Type B pancreatic cell (in vitro differentiated cells): ENCODE results near the gene ADAMTSL3. TPM values are rescaled to one million over a fixed set of nuclear protein-coding genes. Genes with fewer than 3 reads are reported as not detected.

Experiments used
- DNase-seq: peaks from one replicate; pipeline ENCODE4 v3.0.0; 2021; ENCODE audit warnings: mixed read lengths; ENCODE audit not compliant: unreplicated experiment; ENCODE audit errors: extremely low spot score
- H3K27ac Mint-ChIP-seq: 2 replicates; pipeline ENCODE4 v1.8.0; 2021; ENCODE audit warnings: mild to moderate bottlenecking, mixed read lengths
- H3K27me3 Mint-ChIP-seq: 2 replicates; pipeline ENCODE4 v1.8.0; 2021; ENCODE audit warnings: mixed read lengths
- H3K36me3 Mint-ChIP-seq: 2 replicates; pipeline ENCODE4 v1.8.0; 2021; ENCODE audit warnings: mixed read lengths
- H3K4me1 Mint-ChIP-seq: one replicate; pipeline ENCODE4 v1.8.0; 2021; ENCODE audit warnings: mixed read lengths; ENCODE audit not compliant: unreplicated experiment
- H3K4me3 Mint-ChIP-seq: 2 replicates; pipeline ENCODE4 v1.8.0; 2021; ENCODE audit warnings: mild to moderate bottlenecking, mixed read lengths
- H3K9me3 Mint-ChIP-seq: 2 replicates; pipeline ENCODE4 v1.8.0; 2021; ENCODE audit warnings: mixed read lengths
- CTCF ChIP-seq: fragments of 200-600 bp; sonication (generic); conservative IDR thresholded peaks from 2 replicates; pipeline ENCODE4 v1.5.0; 2021; ENCODE audit warnings: antibody characterized with exemption, mild to moderate bottlenecking
- total RNA-seq: library from RNA; stranded (reverse); gene quantifications from 2 replicates; pipeline ENCODE4 v1.2.1, GENCODE V29; 2021; ENCODE audit warnings: low replicate concordance

The ADAMTSL3 gene
- total RNA-seq, 1 donor from 2014 or later: 1.9 TPM

GRCh38 chr15:83793069-83793468, 139.1 kb downstream of the ADAMTSL3 start:
- no peak for DNase-seq
- Mint-ChIP-seq H3K36me3 (no peaks in the 10 kb centered on the region), H3K27ac (no peak overlapping the region), H3K4me1 (no peaks in the 10 kb centered on the region), H3K4me3 (no peak overlapping the region), H3K9me3 (no peaks in the 10 kb centered on the region), H3K27me3 (peaks cover 4% of the 10 kb centered on the region)
- no peak for TF ChIP-seq CTCF

GRCh38 chr15:83794209-83794608, 140.3 kb downstream of the ADAMTSL3 start:
- Mint-ChIP-seq H3K9me3 (no peaks in the 10 kb centered on the region), H3K4me1 (no peaks in the 10 kb centered on the region), H3K4me3 (no peak overlapping the region), H3K27me3 (peaks cover 4% of the 10 kb centered on the region), H3K27ac (no peak overlapping the region), H3K36me3 (no peaks in the 10 kb centered on the region)
- DNase-seq: no peak
- TF ChIP-seq CTCF: no peak

- no peaks in the 10 kb centered on the region for H3K9me3 Mint-ChIP-seq
- H3K4me1 Mint-ChIP-seq: no peaks in the 10 kb centered on the region
- TF ChIP-seq CTCF: no peak
- H3K4me3 Mint-ChIP-seq: no peak overlapping the region
- H3K36me3 Mint-ChIP-seq: no peaks in the 10 kb centered on the region
- no peak overlapping the region for H3K27ac Mint-ChIP-seq
- peaks cover 7% of the 10 kb centered on the region for H3K27me3 Mint-ChIP-seq
- no peak for DNase-seq
Observed at GRCh38 chr15:83809345-83809744, 155.4 kb downstream of the ADAMTSL3 start.

- Mint-ChIP-seq H3K4me1 (no peaks in the 10 kb centered on the region), H3K36me3 (no peaks in the 10 kb centered on the region), H3K9me3 (no peaks in the 10 kb centered on the region), H3K27me3 (peaks cover 9% of the 10 kb centered on the region), H3K4me3 (no peak overlapping the region), H3K27ac (no peak overlapping the region)
- no peak for DNase-seq
- TF ChIP-seq CTCF: no peak
Observed at GRCh38 chr15:83810110-83810509, 156.2 kb downstream of the ADAMTSL3 start.

GRCh38 chr15:83813682-83814081, 159.8 kb downstream of the ADAMTSL3 start:
- H3K36me3 Mint-ChIP-seq: no peaks in the 10 kb centered on the region
- H3K27ac Mint-ChIP-seq: no peak overlapping the region
- peaks cover 9% of the 10 kb centered on the region for H3K27me3 Mint-ChIP-seq
- H3K4me1 Mint-ChIP-seq: no peaks in the 10 kb centered on the region
- no peak for DNase-seq
- no peak for TF ChIP-seq CTCF
- H3K4me3 Mint-ChIP-seq: no peak overlapping the region
- no peaks in the 10 kb centered on the region for H3K9me3 Mint-ChIP-seq

GRCh38 chr15:83815506-83815905, 161.6 kb downstream of the ADAMTSL3 start:
- H3K27me3 Mint-ChIP-seq: peaks cover 9% of the 10 kb centered on the region
- no peak overlapping the region for H3K4me3 Mint-ChIP-seq
- H3K27ac Mint-ChIP-seq: no peak overlapping the region
- DNase-seq: no peak
- H3K4me1 Mint-ChIP-seq: no peaks in the 10 kb centered on the region
- no peaks in the 10 kb centered on the region for H3K9me3 Mint-ChIP-seq
- no peaks in the 10 kb centered on the region for H3K36me3 Mint-ChIP-seq
- TF ChIP-seq CTCF: no peak
